OCI-LY7 (cell line): ENCODE data around the gene AAGAB. TPM values are rescaled to one million over a fixed set of nuclear protein-coding genes. Genes with fewer than 3 reads are reported as not detected.

ENCODE experiments used
- BruUV-seq: library from RNA; stranded (reverse); fragments of 400-500 nt; replicated peaks from 2 replicates; lab custom pipeline; 2021; lab: Mats Ljungman, UMichigan
- CTCF ChIA-PET: fragments of 300-600 bp; sonication (Branson Sonifier 250); formaldehyde crosslinking; loops from one replicate; lab custom pipeline; 2022; ENCODE audit warnings: antibody characterized with exemption; ENCODE audit not compliant: unreplicated experiment; lab: Charles Lee
- POLR2A ChIA-PET: fragments of 300-600 bp; sonication (Branson Sonifier 250); formaldehyde crosslinking; loops from one replicate; lab custom pipeline; 2022; ENCODE audit warnings: antibody characterized with exemption; lab: Charles Lee
- DNase-seq: peaks from one replicate; pipeline ENCODE4 v3.0.0-alpha.2; 2015; ENCODE audit warnings: low spot score
- H2AFZ ChIP-seq: fragments of 200-600 bp; sonication (generic), shearing (Covaris generic); 2 replicates; pipeline ENCODE4 v1.6.1; 2014; ENCODE audit warnings: mild to moderate bottlenecking, antibody characterized with exemption, low read length, moderate library complexity
- H3K27ac ChIP-seq: fragments of 200-600 bp; sonication (generic); 2 replicates; pipeline ENCODE4 v1.5.1; 2014; ENCODE audit warnings: mixed run types, low read depth, mild to moderate bottlenecking, moderate library complexity, low read length, inconsistent platforms; ENCODE audit not compliant: poor library complexity, severe bottlenecking
- H3K36me3 ChIP-seq: fragments of 200-600 bp; sonication (generic); 2 replicates; pipeline ENCODE4 v1.6.1; 2014; ENCODE audit warnings: mild to moderate bottlenecking, antibody characterized with exemption, low read length, moderate library complexity, mixed read lengths; ENCODE audit not compliant: insufficient read depth
- H3K4me1 ChIP-seq: fragments of 200-600 bp; sonication (generic); 2 replicates; pipeline ENCODE4 v1.5.1; 2014; ENCODE audit warnings: mild to moderate bottlenecking, low read length; ENCODE audit not compliant: insufficient read depth, poor library complexity, severe bottlenecking
- H3K4me2 ChIP-seq: fragments of 200-600 bp; sonication (generic); 2 replicates; pipeline ENCODE4 v1.6.1; 2014; ENCODE audit warnings: mild to moderate bottlenecking, low read length
- H3K4me3 ChIP-seq: fragments of 200-600 bp; sonication (generic); 2 replicates; pipeline ENCODE4 v1.5.1; 2014; ENCODE audit warnings: mild to moderate bottlenecking, low read depth, low read length; ENCODE audit not compliant: poor library complexity, severe bottlenecking
- H3K79me2 ChIP-seq: fragments of 200-600 bp; sonication (generic); 2 replicates; pipeline ENCODE4 v1.6.1; 2016; ENCODE audit warnings: low read depth, mild to moderate bottlenecking, low read length, moderate library complexity, mixed read lengths; ENCODE audit not compliant: insufficient read depth
- H3K9me2 ChIP-seq: fragments of 200-600 bp; sonication (generic); 2 replicates; pipeline ENCODE4 v1.6.1; 2016; ENCODE audit warnings: mild to moderate bottlenecking, low read length, mixed read lengths; ENCODE audit not compliant: insufficient read depth
- H3K9me3 ChIP-seq: fragments of 200-600 bp; sonication (generic); 2 replicates; pipeline ENCODE4 v1.6.1; 2014; ENCODE audit warnings: mild to moderate bottlenecking, mixed run types, low read length, mixed read lengths
- H4K20me1 ChIP-seq: fragments of 200-600 bp; sonication (generic); 2 replicates; pipeline ENCODE4 v1.6.1; 2014; ENCODE audit warnings: mild to moderate bottlenecking, antibody characterized with exemption, low read length, moderate library complexity, mixed read lengths; ENCODE audit not compliant: insufficient read depth
- EZH2phosphoT487 ChIP-seq: fragments of 200-600 bp; sonication (generic); IDR thresholded peaks from 2 replicates; pipeline ENCODE4 v1.6.1; 2018; ENCODE audit warnings: low read depth, borderline replicate concordance, mild to moderate bottlenecking, mixed run types, antibody characterized with exemption, low read length, moderate library complexity, mixed read lengths
- intact Hi-C: fragments of 100-400 bp; cut with micrococcal nuclease; formaldehyde crosslinking; loops from one replicate; pipeline ENCODE4 v1.10.0; 2022; ENCODE audit not compliant: unreplicated experiment
- total RNA-seq, 2 experiments: library from RNA; depleted of rRNA in 1 of 2; stranded (reverse); fragments of >200 nt in 1 of 2; shearing (Covaris generic) in 1 of 2; gene quantifications; 2 replicates each; pipeline ENCODE4 v1.2.3, GENCODE V29; 2014 to 2022
- TF ChIP-seq, protein P1 (sequence below): fragments of 200-600 bp; sonication (generic); conservative IDR thresholded peaks from 2 replicates; pipeline ENCODE4 v1.5.1; 2014; ENCODE audit warnings: mild to moderate bottlenecking, antibody characterized with exemption, low read length, moderate library complexity, mixed read lengths

The AAGAB gene
- total RNA-seq, 2 experiments from 2014 or later: 31.0 to 39.9 TPM

GRCh38 chr15:67202091-67202490, 52.4 kb downstream of the AAGAB start:
- no peak overlapping the region for H3K4me3 ChIP-seq
- intact Hi-C loops: no loop called here
- no peak overlapping the region for H3K27ac ChIP-seq
- H3K36me3 ChIP-seq: peaks cover 57% of the 10 kb centered on the region
- H3K9me3 ChIP-seq: no peaks in the 10 kb centered on the region
- peaks cover 18% of the 10 kb centered on the region for H3K4me1 ChIP-seq
- no peak for TF ChIP-seq EZH2phosphoT487
- TF ChIP-seq, protein P1, sequence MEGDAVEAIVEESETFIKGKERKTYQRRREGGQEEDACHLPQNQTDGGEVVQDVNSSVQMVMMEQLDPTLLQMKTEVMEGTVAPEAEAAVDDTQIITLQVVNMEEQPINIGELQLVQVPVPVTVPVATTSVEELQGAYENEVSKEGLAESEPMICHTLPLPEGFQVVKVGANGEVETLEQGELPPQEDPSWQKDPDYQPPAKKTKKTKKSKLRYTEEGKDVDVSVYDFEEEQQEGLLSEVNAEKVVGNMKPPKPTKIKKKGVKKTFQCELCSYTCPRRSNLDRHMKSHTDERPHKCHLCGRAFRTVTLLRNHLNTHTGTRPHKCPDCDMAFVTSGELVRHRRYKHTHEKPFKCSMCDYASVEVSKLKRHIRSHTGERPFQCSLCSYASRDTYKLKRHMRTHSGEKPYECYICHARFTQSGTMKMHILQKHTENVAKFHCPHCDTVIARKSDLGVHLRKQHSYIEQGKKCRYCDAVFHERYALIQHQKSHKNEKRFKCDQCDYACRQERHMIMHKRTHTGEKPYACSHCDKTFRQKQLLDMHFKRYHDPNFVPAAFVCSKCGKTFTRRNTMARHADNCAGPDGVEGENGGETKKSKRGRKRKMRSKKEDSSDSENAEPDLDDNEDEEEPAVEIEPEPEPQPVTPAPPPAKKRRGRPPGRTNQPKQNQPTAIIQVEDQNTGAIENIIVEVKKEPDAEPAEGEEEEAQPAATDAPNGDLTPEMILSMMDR: no peak
- no peak for DNase-seq
- H4K20me1 ChIP-seq: no peaks in the 10 kb centered on the region
- POLR2A ChIA-PET: interaction anchor here (1.0 to 1.5 kb wide), 2 partner anchors 9 to 77 kb away, joined by 3 to 4 read pairs; no protein-coding TSS in a partner anchor
- CTCF ChIA-PET: no interaction called here
- no peaks in the 10 kb centered on the region for H3K9me2 ChIP-seq
- BruUV-seq: TSS peak; percentile 71
- H2AFZ ChIP-seq: no peak overlapping the region
- no peaks in the 10 kb centered on the region for H3K79me2 ChIP-seq
- no peak overlapping the region for H3K4me2 ChIP-seq

DNA sequence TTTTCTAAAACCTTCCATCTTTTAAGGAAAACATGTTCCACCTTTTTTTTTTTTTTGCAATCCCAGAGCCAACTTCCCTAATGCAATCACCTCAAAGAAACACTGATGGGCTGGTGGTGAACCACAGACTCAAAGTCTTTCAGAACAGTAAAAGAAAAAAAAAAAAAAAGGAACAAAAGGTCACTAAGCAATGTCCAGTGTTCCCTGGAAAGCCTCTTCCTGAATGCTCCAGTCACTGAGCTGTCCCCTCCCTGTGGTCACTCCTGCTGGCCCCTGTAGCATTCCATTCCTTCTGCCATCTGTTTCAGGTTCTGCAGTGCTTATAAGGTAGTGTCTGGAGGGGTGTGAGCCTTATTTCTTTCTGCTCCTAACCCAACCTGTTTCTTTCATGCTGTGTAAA, 53.3 kb downstream of the AAGAB start:
- Histone ChIP-seq H3K4me2 (no peak overlapping the region), H3K27ac (no peak overlapping the region), H3K79me2 (no peaks in the 10 kb centered on the region), H2AFZ (no peak overlapping the region), H3K36me3 (peaks cover 52% of the 10 kb centered on the region), H3K4me3 (no peak overlapping the region), H3K9me3 (no peaks in the 10 kb centered on the region), H3K4me1 (peaks cover 18% of the 10 kb centered on the region), H3K9me2 (no peaks in the 10 kb centered on the region), H4K20me1 (no peaks in the 10 kb centered on the region)
- no peak for TF ChIP-seq EZH2phosphoT487
- TF ChIP-seq, protein P1: no peak
- intact Hi-C loops: no loop called here
- BruUV-seq: no TSS peak
- POLR2A ChIA-PET: interaction anchor here (0.7 kb wide), 1 partner anchor 11 kb away, joined by 3 read pairs; no protein-coding TSS in a partner anchor
- CTCF ChIA-PET: no interaction called here
- DNase-seq: no peak

GRCh38 chr15:67199881-67200763, 54.3 kb downstream of the AAGAB start:
- Histone ChIP-seq H3K4me1 (peaks cover 18% of the 10 kb centered on the region), H4K20me1 (no peaks in the 10 kb centered on the region), H3K27ac (no peak overlapping the region), H3K9me3 (no peaks in the 10 kb centered on the region), H3K36me3 (peaks cover 45% of the 10 kb centered on the region), H3K79me2 (no peaks in the 10 kb centered on the region), H3K9me2 (no peaks in the 10 kb centered on the region), H3K4me3 (no peak overlapping the region), H2AFZ (no peak overlapping the region), H3K4me2 (no peak overlapping the region)
- CTCF ChIA-PET: no interaction called here
- TF ChIP-seq, protein P1: no peak
- no TSS peak for BruUV-seq
- POLR2A ChIA-PET: no interaction called here
- intact Hi-C loops: loop anchor here (5.0 kb wide), 1 partner anchor 253 kb away; no protein-coding TSS in a partner anchor
- DNase-seq: no peak
